Endometrial microvascular endothelial cells (primary cell): Measurements from ENCODE around the gene KCNB1. TPM values are rescaled to one million over a fixed set of nuclear protein-coding genes. Genes with fewer than 3 reads are reported as not detected.

ENCODE experiments used
- in situ Hi-C: cut with HindIII; loops from 2 replicates; pipeline ENCODE4 v1.10.0; 2017; ENCODE audit warnings: low sequenced_read_pairs, low pct_unique_long_range_greater_than_20kb; ENCODE audit errors: inconsistent ontology term
- total RNA-seq: library from RNA; depleted of rRNA; stranded (reverse); fragments of >200 nt; gene quantifications from one replicate; pipeline ENCODE4 v1.2.3, GENCODE V29; 2015; ENCODE audit errors: inconsistent ontology term

Gene KCNB1
- total RNA-seq, 1 donor from 2014 or later = not detected

DNA sequence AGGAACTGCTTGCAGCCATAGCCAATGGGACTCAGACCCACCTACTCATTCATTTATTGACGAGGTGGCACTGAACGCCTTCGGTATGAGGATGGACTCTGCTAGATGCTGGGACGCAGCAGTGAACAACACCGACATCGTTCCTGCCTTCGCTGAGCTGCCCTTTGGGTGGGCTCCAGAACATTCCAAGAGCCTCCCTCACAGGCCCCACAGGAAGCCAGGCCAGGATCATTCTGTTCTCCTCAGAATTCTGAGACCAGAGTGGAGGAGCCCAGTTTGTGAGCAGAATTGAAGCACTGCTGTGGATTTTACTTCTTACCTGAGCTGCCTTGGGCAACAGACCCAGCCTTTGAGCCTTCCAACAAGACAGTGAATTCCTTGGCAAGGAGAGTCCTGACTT is 82.1 kb downstream of the KCNB1 start:
- in situ Hi-C loops = no loop called here

- in situ Hi-C loops = no loop called here
These were observed 83.1 kb downstream of the KCNB1 start for GRCh38 chr20:49399329-49399728.

DNA sequence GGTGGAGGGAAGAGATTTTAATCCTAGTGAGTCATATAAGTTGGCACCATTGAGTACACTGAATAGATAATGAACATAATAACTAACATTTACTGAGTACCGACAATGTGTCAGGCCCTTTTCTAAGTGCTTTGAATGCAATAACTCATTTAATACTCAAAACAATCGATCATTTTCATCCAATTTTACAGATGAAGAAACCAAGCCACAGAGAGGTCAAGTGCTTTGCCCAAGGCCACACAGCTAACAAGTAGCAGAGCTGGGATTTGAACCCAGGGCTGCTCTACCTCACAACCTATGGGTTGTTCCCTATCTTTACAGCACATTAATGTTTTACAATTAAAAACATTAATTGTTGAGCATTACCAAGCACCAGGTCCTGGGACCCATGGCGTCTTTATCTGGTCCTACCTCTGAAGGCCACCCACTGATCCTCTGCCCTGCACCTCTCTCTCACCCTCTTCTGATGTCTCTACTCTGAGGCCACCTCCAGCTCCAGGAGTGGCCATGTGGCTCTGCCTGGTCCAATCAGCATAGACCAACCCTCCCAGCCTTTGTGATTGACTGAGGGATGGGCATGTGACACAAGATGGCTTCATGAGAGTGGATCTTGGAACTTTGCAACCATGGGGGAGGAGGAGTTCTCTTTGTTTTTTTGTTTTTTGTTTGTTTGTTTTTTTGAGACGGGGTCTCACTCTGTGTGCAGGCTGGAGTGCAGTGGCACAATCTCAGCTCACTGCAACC is 83.9 kb downstream of the KCNB1 start:
- in situ Hi-C loops = no loop called here

- in situ Hi-C loops = no loop called here
These were observed 84.9 kb downstream of the KCNB1 start for GRCh38 chr20:49397525-49397924.

GRCh38 chr20:49396230-49396629 is 86.2 kb downstream of the KCNB1 start:
- in situ Hi-C loops = no loop called here

DNA sequence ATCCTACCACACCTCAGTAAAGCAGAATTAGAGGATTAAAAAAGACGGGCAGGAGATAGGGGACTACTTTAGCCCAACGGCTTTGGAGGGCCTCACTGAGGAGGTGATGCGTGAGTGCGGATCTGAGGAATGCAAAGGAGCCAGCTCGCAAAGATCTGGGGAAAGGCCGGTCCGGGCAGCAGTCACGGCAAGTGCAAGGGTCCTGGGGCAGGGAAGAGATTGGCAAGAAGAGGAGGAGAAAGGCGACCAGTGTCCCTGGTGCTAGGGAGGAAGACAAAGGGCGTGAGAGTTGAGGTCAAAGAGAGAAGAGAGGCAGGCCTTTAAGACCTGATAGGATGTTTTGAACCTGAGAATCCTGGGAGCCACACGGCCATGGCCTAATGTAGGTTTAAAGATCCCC is 86.8 kb downstream of the KCNB1 start:
- in situ Hi-C loops = no loop called here

DNA sequence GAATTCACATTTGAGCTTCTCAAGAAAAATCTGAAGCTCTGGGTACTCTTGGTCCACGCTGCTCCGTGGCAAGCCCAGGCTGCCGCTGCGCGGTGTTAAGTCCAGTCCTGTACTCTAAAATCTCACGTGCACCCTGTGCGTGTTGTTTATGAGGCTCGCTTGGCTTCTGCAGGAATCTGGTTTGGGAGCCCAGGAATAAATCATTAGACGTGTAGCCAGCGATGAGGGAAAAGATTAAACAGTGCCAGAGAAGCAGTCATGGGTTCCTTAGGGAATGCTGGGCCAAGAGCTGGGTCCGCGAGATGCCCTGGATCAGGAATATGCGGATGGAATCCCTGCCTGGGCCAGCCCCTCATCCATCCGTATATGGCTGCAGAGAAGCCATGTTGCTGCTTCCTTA is 87.3 kb downstream of the KCNB1 start:
- in situ Hi-C loops = no loop called here

- in situ Hi-C loops = no loop called here
These were observed 87.7 kb downstream of the KCNB1 start for GRCh38 chr20:49394757-49395156.

DNA sequence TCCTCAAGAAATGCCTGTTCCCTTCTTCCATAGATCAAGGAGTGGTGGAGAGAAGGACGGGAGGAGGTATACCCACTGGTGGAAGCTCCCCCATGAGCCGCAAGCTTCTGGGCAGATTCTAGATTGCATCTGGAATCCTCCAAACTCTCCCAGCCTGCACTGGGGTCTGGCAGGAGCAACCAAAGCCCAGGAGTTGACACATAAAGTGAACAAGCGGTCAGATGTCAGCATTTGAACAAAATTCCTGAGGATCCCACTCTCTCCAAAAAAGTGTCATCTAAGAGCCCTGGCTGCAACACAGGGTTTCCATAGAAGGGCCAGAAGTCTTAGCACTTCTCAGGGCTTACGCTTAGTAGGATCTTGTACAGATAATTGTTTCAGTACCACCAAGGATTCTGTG is 88.2 kb downstream of the KCNB1 start:
- in situ Hi-C loops = no loop called here

GRCh38 chr20:49393803-49394202 is 88.7 kb downstream of the KCNB1 start:
- in situ Hi-C loops = no loop called here

- in situ Hi-C loops = no loop called here
These were observed 89.7 kb downstream of the KCNB1 start for GRCh38 chr20:49392745-49393144.

GRCh38 chr20:49391404-49392245 is 90.8 kb downstream of the KCNB1 start:
- in situ Hi-C loops = no loop called here

DNA sequence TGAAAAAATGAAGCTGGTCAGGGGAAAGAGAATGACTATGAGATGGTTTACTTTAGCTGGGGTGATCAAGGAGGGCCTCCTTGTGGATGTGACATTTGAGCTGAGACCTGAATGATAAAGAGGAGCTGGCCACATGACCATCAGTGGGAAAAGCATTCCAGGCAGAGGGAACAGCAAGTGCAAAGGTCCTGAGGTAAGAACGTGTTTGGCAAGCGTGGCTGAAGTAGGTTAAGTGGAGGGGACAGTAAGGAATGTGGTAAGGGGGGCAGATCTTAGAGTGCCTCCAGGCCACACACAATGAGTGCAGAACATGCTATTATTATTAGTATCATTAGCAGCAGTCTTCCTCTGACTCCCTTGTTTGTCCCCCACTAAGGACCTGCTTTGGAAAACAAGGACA is 92.6 kb downstream of the KCNB1 start:
- in situ Hi-C loops = no loop called here

GRCh38 chr20:49388744-49389143 is 93.7 kb downstream of the KCNB1 start:
- in situ Hi-C loops = no loop called here

DNA sequence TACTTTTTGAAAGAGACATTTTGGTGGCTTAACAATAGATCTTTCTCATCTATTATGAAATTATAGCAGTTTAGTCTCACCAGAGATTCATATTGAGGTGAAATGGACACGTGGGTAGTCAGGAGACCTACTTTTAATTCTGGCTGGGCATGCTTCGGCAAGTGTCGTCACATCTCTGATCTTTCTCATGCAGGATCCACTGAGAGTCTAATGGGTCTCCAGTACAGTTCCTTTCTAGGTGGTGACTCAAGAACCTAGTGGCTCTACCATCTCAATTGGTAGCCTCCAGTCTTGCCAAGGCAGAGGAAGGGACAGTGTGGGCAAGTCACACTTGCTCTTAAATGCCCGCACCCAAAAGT is 94.9 kb downstream of the KCNB1 start:
- in situ Hi-C loops = no loop called here

DNA sequence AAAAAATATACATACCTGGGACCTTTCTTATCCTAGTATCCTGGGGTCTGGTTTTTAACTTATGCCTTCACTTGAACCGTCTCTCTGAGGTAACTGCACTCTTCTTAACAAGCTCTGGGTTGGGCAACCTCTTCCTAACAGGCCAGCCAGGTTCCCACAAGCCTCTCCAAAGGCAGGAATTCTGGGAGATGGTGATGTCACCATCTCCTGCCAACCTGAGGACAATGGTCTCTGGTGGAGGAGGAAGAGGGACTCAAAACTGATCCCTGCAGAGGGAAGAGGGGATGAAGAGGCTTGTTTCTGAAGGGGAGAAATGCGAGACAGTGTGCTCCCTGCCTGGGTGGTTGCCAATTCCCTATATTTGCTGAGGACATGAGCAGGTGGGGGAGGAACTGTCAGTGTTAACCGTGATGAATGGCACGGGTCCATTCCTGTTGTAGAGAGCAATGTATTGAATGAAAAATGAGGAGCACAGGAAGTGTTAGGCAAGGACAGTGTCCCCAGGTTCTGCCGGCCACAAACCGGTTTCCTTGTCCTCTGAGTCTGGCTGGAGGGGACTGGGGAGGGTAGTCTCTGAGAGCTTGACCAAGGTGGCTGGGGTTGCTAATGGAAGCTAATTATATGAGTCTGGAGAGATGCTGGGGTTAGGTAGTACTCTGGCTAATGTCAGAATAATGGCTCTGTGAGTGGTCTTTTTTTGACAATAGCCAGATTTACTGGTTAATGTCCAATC is 95.5 kb downstream of the KCNB1 start:
- in situ Hi-C loops = no loop called here

DNA sequence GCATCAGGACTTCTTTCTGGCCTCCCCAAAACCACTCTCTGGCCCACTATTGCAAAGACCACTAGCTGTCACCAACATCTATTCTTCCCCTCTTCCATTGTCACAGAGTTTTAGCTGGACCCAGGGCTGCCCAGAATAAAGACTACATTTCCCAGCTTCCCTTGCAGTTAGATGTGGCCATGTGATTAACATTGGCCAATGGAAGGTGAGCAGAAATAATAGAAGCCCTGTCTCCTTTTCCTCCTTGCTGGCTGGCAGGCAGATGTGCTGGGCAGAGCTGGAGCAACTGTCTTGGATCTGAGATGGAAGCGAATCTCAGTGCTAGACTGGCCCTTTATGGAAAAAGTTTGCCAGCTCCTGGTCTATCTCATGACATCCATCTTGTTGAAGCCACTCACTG is 97.0 kb downstream of the KCNB1 start:
- in situ Hi-C loops = no loop called here

DNA sequence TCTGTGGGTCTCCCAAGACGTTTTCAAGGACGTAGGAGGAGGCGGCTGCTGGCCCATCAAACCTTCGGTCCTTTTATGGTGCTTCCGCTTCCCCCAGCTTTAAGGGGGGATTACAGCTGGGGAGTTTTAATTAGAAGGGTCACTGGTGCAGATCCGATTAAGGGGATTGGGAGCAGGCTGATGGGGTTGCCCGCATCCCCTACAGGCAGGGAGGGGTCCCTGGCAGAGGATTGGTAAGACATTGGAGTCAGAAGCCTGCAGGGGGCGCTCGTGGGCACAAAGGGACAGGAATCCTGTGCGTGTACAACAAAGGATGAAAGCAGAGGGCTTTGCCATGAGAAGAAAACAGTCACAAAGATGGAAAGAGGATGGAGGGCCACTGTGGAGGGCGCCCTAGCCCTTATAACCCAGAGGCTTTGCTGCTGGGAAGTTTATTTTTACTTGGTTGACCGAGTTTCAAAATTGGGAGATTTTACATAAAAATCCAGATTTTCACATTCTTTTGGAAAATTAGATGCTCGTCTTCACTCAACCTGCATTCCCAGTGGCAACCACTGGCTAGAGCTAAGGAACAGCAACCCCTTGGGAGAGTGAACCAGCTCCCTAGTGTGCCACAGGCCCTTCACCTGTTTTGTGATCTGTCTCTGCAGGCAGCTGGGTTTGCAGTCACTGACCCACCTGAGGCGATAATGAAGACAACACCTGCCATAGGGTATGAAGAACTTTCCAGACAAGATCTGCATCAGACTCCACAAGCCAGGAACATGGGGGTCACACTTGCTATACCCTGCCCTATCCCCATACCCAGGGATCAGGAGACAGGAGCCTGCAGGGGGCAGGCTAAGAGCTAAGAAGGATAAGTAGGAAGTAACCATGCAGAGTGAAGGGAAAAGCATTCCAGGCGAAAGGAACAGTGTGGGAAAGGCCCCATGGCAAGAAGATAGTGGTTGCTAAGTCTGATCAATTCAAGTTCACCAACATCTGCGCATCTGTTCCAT is 97.7 kb downstream of the KCNB1 start:
- in situ Hi-C loops = no loop called here
